Hepatocyte (in vitro differentiated cells): ENCODE results near the gene NMNAT3.

Source experiments
- EZH2 ChIP-seq: fragments of 200-600 bp; sonication (generic); IDR thresholded peaks from 2 replicates; pipeline ENCODE4 v1.6.1; 2016; ENCODE audit warnings: antibody characterized with exemption, mild to moderate bottlenecking, borderline replicate concordance
- TF ChIP-seq, protein P1 (sequence below): fragments of 200-600 bp; sonication (generic); IDR thresholded peaks from 2 replicates; pipeline ENCODE4 v1.5.1; 2016; ENCODE audit warnings: antibody characterized with exemption, mild to moderate bottlenecking; ENCODE audit not compliant: poor library complexity

DNA sequence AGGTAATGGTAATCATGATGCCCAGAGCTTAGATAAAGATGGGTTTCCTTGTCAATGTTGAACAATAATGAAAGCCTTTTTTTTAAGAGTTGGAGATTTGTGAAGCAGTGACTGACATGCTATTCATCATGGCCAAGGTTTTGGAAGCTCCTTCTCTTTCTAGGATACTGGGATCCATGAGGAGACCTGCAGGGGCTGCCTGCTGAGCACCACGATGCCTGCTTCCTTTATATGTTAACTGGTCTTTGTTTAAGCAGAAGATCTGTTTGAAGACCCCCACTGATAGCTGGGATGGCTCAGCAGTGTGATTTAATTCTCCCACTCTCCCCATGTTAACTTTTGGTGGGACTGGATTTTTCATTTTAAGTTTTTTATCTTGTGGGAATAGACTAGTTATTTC, 154.1 kb downstream of the NMNAT3 start:
- no peak for TF ChIP-seq EZH2
- TF ChIP-seq, protein P1, sequence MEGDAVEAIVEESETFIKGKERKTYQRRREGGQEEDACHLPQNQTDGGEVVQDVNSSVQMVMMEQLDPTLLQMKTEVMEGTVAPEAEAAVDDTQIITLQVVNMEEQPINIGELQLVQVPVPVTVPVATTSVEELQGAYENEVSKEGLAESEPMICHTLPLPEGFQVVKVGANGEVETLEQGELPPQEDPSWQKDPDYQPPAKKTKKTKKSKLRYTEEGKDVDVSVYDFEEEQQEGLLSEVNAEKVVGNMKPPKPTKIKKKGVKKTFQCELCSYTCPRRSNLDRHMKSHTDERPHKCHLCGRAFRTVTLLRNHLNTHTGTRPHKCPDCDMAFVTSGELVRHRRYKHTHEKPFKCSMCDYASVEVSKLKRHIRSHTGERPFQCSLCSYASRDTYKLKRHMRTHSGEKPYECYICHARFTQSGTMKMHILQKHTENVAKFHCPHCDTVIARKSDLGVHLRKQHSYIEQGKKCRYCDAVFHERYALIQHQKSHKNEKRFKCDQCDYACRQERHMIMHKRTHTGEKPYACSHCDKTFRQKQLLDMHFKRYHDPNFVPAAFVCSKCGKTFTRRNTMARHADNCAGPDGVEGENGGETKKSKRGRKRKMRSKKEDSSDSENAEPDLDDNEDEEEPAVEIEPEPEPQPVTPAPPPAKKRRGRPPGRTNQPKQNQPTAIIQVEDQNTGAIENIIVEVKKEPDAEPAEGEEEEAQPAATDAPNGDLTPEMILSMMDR, result no peak
